ENCODE measurements around the gene C19orf53. TPM values are rescaled to one million over a fixed set of nuclear protein-coding genes. Genes with fewer than 3 reads are reported as not detected.

C19orf53 gene
- total and polyA plus RNA-seq, 9 of the 15 experiments (the other 6 are each of a cell fraction or from before 2014, with no cell fraction given) = 98.5 to 441 (median 164) TPM

DNA sequence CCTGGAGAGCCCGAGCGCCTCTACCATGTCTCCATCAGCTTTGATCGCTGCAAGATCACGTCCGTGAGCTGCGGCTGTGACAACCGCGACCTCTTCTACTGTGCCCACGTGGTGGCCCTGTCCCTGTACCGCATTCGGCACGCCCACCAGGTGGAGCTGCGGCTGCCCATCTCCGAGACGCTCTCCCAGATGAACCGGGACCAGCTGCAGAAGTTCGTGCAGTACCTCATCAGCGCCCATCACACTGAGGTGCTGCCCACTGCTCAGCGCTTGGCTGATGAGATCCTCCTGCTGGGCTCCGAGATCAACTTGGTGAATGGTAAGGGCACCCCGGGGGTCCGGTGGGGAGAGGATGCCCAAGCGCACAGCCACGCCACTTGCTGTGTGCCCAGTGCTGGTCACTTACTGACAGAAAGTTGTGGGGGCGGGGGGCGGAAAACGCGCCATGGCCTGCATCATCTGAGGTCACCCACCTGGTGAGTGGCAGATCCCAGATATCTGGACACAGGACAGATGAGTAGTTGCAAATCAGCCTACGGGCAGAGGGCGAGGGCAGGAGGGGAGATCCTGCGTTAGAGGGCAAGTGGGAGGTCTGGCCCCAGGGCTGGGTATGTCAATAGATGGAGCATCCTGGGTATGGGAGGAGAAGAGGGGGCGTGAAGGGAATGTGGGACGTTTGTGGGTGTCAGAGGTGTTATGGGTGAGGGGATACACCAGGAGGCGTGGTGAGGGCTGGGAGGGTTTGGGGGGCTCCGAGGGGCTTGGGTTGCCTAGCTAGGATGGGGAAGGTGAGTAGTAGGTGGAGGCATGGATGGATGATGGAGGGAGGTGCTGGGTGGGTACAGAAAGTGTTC, 30.8 kb downstream of the C19orf53 start (continued):
- TF ChIP-seq SREBF1 (IDR thresholded peaks at IDR 0.05; ENCODE audit: borderline replicate concordance, low read depth, low read length) (no peak), MYC (IDR thresholded peaks at IDR 0.05; ENCODE audit: low read depth, low read length) (0 out of 2 replicates have a peak, but pooled peaks have one; percentile 19), MYC (CRISPR knock-in tag; IDR thresholded peaks at IDR 0.05; ENCODE audit: borderline replicate concordance, low read depth) (no peak), CBX2 (IDR thresholded peaks at IDR 0.05; ENCODE audit: insufficient read depth, low read length, poor library complexity, severe bottlenecking) (no peak), CBX8 (IDR thresholded peaks at IDR 0.05; ENCODE audit: borderline replicate concordance, extremely low read depth, low read depth, low read length, poor library complexity, severe bottlenecking) (no peak), NR2C1 (IDR thresholded peaks at IDR 0.05) (no peak), NR2C1 (tag; IDR thresholded peaks at IDR 0.05) (no peak), MEF2A (IDR thresholded peaks at IDR 0.05; ENCODE audit: control insufficient read depth, low read depth, low read length) (no peak), VEZF1 (CRISPR knock-in tag; IDR thresholded peaks at IDR 0.05) (no peak), CTCF (IDR thresholded peaks at IDR 0.05 in 2 of 3, conservative IDR thresholded peaks at IDR 0.05 in 1 of 3; ENCODE audit: insufficient read depth in 2 of 3, low read depth in 1 of 3, low read length in 3 of 3) (peak; percentile 44 to 61 (median 45); a peak in 5 of 6 replicates), CREB3L1 (IDR thresholded peaks at IDR 0.05; ENCODE audit: borderline replicate concordance, low read depth) (no peak), ZNF584 (CRISPR knock-in tag; IDR thresholded peaks at IDR 0.05; ENCODE audit: low read depth) (no peak), MAX (CRISPR knock-in tag; IDR thresholded peaks at IDR 0.05) (0 out of 2 replicates have a peak, but pooled peaks have one; percentile 38), HIVEP1 (CRISPR knock-in tag; IDR thresholded peaks at IDR 0.05) (no peak)
- TF ChIP-seq, protein P1, sequence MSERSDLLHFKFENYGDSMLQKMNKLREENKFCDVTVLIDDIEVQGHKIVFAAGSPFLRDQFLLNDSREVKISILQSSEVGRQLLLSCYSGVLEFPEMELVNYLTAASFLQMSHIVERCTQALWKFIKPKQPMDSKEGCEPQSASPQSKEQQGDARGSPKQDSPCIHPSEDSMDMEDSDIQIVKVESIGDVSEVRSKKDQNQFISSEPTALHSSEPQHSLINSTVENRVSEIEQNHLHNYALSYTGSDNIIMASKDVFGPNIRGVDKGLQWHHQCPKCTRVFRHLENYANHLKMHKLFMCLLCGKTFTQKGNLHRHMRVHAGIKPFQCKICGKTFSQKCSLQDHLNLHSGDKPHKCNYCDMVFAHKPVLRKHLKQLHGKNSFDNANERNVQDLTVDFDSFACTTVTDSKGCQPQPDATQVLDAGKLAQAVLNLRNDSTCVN (CRISPR knock-in tag; IDR thresholded peaks at IDR 0.05) = no peak

Data from K562 (cell line).